Medulla oblongata (tissue), 1 donor: ENCODE measurements around the gene KAZN.
"Not testable (repeated sequence)": the region's sequence is repeated elsewhere in the genome, so short reads cannot be mapped to it uniquely, and the experiment has no call there.

ENCODE experiments used
- DNase-seq: peaks from one replicate; pipeline ENCODE4 v3.0.0-alpha.2; 2015; ENCODE audit errors: extremely low spot score

KAZN gene

DNA sequence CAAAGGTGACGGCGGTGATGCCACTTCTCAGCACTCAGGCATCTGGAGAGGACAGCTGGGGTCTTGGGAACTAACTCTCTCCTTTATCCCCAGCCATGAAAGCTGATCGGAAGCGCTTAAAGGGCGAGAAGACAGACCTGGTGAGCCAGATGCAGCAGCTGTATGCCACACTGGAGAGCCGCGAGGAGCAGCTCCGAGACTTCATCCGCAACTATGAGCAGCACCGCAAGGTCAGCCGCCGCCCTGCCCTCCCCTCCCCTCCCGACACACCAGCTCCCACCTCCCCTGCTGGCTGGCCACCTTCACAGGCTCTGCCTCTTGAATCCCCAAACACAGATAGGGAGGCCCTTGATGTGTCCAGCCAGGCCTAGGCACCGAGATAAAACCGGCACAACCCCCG is 436.2 kb downstream of the KAZN start:
- DNase-seq: no peak

DNA sequence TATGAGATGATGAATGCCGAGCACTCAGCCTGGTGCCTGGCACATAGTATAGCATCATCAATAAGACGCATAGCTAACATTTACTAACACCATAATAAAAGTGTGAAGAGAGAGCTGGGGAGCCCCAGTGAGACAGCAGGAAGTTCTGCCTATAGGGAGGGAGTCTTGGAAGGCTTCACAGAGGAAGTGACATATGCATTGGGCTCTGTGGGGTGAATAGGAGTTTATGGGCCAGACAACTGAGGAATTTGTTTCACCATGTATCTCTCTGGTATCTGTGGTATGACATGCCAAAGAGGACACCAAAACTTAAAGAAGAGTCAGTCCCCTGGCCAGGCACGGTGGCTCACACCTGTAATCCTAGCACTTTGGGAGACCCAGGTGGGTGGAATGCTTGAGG is 436.8 kb downstream of the KAZN start:
- no peak for DNase-seq

DNA sequence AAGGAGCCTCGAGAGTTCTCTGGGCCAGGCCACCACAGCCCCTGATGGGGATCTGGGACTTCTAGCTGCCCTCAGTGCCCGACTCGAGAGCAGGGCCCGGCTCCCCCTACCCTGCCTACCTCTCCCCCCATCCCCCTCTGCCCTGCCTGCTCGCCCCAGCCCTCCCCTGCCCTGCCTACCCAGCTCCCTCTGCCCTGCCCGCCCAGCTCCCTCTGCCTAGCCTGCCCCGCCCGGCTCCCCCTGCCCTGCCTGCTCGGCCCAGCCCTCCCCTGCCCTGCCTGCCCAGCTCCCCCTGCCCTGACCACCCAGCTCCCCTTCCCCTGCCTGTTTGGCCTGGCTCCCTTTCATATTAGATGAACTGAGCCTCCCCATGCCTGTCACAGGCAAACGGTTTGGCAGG is 437.6 kb downstream of the KAZN start:
- no peak for DNase-seq

DNA sequence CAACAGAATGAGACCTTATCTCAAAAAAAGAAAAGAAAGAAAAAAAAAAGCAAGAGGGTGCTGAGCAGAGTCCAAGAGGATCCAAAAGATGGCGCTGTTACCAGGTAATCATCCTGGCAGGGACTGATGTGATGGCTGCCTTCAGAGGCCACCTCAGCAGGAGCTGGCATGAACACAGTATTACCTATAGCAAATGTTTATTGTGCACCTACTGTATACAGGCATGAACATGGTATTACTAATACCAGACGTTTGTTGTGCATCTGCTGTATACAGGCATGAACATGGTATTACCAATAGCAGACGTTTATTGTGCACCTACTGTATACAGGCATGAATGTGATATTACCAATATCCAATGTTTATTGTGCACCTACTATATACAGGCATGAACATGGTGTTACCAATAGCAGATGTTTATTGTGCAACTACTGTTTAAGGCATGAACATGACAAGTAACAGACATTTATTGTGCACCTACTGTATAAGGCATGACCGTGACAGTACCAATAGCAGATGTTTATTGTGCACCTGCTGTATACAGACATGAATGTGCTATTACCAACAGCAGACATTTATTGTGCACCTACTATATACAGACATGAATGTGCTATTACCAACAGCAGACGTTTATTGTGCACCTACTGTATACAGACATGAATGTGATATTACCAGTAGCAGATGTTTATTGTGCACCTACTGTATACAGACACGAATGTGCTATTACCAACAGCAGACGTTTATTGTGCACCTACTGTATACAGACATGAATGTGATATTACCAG is 439.9 kb downstream of the KAZN start:
- no peak for DNase-seq

DNA sequence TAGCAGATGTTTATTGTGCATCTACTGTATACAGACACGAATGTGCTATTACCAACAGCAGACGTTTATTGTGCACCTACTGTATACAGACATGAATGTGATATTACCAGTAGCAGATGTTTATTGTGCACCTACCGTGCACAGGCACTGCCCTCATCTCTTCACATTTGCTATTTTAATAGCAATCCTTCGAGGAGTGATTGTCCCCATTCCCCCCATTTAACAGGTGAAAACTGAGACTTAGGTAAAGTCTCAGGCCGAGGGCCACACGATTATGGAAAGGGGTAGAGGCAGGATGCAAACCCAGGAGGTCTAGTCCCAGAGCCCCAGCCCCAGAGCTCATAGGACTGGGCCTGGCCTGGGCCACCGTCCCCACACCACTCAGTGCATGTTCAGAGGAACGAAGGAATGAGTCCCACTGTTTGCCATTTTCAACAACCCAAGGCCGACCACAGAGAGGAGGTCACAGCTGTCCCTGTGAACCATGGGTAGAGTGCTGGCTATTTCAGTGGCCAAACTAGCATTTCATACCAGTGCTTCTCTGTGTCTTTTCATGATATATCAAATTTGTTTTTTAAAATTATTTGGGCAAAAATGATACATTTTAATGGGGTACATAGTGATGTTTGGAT is 440.6 kb downstream of the KAZN start:
- DNase-seq: no peak

DNA sequence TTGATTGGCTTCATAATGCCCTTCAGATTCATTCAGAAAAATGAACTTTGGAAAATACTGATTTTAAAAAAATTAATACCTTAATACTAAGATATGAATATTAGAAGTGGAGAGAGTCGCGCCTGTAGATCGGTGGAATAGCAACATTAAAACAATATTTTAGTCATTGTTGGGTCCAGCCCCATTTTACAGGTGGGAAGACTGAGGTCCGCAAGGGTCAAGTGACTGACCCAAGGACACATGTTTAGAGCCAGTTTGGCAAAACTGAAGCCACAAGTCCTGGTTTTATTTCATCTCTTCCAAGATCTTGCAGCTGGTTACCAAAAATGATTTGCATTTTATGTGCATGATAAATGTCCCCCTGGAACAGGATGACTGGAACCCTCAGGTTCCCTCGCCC is 441.4 kb downstream of the KAZN start:
- no peak for DNase-seq

DNA sequence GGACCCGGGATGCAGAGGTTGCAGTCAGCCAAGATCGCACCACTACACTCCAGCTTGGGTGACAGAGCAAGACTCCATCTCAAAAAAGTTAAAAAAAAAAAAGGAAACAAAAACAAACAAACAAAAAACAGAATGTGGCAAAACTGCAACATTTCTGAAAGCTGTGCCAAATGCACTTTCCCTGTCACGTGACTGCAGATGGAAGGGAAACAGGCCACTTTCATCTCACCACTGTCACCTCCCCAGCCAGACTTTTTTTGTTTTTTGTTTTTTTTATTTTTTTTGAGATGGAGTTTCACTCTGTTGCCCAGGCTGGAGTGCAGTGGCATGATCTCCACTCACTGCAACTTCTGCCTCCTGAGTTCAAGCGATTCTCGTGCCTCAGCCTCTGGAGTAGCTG is 442.2 kb downstream of the KAZN start:
- DNase-seq: not testable (repeated sequence)

DNA sequence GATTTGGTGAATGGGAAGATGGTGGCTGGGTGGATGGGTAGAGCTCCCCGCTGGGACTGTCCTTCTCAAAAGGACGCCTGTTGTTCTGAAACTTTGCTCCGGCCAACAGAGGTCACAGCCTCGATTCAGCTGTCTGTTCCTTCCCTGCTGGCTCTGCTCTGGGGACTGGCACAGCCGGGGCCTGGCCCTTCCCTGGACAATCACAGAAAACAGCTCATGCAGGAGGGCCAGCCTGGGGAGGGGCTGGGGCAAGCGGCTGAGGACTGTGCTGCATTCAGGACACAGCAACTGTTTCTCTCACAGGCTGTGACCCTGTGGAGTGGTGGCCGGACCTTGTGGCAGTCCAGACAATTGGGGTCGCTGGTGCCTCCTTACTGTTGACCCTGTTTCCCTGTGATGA is 444.4 kb downstream of the KAZN start:
- DNase-seq: peak; percentile 94

DNA sequence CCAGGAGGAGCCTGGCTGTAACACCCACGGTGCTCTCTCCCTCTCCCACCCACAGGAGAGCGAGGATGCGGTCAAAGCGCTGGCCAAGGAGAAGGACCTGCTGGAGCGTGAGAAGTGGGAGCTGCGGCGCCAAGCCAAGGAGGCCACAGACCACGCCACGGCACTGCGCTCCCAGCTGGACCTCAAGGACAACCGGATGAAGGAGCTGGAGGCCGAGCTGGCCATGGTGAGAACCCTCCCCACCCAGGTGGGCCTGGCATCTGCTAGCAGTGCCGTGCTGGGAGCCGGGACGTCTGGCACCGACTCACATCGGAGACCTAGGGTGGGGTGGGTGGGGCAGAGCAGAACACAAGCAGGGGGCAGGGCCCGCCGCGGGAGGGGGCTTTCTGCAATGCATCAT is 445.4 kb downstream of the KAZN start:
- no peak for DNase-seq

DNA sequence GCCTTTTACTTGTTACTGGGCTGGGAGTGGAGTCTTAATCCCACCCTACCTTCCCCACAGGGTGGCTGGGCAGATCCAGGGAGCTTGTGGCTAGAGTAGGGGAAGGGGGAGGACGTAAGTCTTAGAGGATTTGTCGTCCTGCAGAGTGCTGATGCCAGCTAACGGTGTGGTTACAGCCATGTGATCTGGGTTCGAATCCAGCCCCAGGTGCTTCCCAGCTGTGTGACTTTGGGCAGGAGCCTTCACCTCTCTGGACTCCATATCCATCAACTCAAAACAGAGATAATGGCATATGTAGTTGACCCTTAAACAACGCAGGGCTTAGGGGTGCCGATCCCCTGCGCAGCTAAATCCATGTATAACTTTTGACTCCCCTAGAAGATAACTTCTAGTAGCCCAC is 446.6 kb downstream of the KAZN start:
- DNase-seq: no peak

DNA sequence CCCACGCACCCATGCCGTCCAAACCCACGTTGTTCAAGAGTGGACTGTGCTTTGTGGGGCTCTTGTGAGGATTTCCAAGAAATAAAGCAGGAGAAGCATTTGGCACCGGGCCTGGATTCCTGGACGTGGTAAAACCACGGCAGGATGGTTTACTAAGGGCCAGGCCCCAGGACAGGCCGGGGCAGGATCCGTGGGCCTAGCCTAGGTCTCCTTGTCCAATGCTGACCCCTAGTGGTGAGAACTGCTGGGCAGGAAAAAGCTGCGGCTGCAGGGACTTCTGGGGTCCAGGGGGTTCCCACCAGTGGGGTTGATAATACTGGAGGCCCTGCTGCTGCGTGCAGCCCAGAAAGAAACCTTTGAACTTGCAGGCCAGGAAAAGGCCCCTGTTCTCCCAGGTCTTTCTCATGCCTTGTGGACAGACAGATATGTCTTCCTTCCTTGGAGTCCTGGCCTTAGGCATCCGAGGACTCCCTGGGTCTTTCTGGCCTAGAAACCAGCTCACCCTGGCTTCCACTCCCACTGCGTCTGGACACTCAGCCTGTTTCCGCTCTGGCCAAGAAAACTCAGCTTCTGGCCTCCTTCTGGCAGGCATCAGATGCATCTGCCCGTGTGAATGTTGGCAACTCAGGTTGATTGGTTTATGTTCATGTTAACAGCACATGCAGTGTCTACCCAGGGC is 448.1 kb downstream of the KAZN start:
- peak; percentile 89 for DNase-seq

DNA sequence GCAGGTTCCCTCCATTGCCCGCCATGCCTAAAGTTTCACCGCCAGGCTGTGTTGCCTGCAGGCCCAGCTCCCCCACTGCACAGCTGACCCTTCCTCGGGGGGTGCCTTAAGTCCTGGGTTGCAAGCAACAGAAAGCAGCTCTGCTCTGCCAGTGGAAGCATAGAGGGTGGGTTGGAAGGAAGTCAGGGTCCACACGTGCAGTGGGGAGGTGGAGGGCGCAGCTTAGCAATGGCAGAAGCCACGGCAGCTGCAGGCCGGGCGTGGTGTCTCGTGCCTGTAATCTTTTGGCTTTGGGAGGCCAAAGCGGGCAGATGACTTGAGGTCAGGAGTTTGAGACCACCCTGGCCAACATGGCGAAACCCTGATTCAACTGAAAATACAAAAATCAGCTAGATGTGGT is 448.8 kb downstream of the KAZN start:
- no peak for DNase-seq

DNA sequence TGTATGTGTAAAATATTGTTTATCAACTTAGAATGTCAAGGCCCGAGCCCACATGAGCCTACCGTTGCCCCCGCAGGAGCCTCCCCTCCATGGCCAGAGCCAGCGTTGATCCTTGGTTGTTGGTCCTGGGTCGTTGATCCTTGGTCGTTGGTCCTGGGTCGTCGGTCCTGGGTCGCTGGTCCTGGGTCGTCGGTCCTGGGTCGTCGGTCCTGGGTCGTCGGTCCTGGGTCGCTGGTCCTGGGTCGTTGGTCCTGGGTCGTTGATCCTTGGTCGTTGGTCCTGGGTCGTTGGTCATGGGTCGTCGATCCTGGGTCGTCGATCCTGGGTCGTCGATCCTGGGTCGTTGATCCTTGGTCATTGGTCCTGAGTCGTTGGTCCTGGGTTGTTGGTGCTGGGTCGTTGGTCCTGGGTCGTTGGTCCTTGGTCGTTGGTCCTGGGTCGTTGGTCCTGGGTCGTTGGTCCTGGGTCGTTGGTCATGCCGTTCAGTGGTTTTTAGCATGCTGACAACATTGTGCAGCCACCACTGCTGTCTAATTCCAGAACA is 450.0 kb downstream of the KAZN start:
- DNase-seq: no peak

DNA sequence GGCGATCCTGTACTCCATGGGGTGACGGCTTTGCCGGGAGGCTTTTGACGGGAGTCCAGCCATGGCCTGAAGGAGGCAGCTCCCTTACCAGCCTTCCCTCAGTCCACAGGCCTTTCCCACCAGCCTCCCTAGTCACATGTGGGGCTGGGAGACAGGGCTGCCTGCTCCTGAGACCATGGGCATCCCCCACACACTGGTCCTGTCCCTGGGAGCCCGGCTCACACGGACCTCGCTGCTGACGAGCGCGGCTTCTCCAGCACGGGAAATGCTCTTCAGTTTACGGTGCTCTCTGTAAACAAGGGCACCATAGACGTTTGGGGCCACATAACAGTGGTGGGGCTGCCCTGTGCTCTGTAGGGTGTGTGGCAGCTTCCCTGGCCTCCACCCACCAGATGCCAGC is 450.6 kb downstream of the KAZN start:
- DNase-seq: no peak

DNA sequence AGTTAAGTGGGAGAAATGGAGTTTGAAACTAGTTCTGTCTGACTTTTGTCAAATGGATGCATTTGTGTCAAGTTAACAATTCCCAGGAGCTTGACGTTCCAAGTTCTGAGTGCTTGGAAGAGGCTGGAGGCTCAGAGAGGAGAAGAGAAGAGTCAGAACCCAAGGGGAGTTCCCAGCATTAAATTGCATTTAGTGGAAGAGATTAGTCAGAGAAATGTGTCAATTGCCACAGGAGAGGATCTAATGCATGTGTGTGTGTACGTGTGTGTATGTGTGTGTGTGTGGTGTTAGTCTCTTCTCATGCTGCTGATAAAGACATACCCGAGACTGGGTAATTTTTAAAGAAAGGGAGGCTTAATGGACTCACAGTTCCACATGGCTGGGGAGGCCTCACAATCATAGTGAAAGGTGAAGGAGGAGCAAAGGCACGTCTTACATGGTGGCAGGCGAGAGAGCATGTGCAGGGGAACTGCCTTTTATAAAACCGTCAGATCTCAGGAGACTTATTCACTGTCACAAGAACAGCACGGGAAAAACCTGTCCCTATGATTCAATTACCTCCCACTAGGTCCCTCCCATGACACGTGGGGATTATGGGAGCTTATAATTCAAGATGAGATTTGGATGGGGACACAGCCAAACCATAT is 453.5 kb downstream of the KAZN start:
- DNase-seq: no peak

DNA sequence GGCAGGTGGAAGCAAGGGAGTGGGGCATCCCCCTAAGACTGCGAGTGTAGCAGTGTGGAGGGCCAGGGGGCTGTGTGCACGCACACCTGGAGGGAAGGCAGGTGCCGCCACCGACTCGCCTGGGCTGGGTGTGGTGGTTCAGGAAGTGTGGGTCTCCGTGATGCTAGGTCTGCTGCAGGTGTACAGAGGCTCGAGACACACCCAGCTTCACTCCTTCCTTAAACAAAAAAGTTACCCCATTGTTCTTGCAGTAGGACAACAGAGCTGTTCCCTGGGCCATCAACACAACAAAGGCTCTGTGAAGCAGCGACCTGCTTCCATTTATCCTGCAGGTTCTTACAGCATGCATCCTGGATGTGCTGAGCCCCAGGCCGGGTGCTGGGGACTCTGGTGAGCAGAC is 454.7 kb downstream of the KAZN start:
- no peak for DNase-seq

DNA sequence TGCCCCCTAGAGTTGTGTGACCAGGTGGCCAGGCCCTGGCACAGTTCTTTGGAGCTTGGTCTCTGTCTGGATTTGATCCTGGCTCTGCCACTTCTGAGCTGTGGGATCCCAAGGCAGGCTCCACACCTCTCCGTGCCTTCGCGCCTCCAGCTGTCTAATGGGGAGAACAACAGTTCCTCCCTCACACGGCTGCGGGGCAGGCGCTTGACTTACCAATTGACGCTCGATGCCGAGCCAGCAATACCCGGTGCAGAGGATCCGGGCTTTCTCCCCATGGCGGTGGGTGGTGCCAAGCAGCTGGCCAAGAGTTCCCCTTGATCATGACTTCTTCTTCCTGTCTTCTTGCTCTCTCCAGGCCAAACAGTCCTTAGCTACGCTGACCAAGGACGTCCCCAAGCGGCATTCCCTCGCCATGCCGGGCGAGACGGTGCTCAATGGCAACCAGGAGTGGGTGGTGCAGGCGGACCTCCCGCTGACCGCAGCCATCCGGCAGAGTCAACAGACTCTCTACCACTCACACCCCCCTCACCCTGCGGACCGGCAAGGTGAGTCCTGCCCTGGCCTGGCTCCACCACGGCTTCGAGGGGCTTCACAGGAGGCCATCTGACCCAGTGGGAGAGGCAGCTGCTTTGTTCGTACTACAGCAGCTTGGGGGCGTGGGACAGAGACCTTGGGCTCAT is 457.4 kb downstream of the KAZN start:
- DNase-seq: no peak

DNA sequence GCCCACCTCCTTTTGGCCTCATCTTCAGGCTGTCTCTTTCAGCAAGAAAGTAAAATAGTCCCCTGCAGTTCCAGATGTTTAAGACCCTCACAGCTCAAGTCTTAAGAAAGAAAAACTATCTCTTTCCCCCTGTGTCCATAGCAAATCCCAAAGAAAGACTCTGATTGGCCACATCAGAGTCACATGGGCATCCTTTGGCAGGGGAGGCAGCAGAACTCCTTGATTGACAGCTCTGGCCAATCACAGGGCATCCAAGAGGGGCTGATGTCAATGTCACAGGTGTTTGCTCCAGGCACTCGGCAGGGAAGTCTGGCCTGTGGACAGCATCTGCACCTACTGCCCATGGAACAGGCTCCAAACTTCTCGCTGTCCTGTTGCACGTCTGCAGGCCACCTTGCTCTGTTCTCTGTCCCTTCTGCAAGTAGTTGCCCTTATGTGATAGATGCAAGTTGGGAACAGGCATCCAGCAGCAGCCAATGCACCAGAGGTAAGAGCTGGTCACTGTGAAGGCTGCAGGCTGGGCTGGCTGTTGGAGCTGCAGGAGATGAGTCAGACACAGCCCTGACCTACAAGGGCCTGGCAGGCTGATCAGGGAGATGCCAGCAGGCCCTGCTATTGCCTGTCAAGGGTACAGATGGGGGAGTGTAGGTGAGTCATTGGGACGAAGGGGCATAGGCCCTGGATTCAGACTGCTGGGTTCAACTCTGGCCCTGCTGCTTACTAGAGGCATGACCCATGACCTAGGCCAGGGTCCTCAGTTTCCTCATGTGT is 458.2 kb downstream of the KAZN start:
- no peak for DNase-seq

DNA sequence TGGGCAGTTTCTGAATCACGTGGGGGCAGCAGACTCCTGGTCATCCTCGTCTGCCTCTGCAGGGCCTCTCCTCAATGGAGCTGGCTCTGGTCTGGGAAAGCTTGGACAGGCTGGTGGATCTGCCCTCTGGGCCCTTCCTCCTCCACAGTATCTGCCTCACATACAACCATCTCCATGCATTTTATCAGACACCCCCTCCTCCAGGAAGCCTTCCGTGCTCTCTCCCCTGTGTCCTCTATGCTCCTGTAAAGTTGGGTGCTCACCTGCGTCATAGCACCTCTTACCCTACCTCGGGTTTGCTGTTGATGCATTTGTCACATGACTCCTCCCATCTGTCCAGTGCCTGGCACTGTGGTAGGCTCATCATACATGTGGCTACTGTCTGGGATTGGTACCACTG is 459.3 kb downstream of the KAZN start:
- DNase-seq: no peak

DNA sequence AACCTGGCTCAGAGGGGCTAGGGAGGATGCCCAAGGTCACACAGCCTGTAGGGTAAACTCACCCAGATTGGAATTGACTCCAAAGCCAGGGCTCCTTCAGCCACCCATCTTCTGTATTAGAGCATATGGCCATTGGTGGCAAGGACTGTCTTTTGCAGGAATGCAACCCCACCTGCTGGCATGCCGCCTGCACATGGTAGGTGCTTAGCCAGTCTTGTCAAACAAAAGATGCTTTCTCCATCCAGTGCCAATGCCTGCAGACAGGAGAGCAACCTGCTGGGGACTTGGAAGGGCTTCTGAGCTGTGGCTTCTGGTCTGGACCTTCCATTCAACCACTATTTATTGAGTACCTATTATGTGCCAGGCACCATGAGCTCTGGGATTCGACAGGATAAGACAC is 459.8 kb downstream of the KAZN start:
- no peak for DNase-seq

DNA sequence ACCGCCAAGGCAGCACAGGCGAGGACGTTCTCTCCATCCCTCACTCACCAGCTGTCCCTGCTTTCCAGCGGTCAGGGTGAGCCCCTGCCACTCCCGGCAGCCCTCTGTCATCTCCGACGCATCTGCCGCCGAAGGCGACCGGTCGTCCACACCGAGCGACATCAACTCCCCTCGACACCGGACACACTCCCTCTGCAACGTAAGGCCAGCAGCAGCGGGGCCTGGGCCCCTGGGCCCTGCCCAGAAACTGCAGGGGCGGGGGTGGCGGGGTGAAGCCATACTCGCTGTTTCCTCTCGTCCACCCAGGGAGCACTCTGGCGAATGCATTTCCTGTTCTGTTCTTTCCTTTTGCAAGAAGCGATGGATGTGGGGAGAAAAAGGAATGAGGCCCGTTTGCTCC is 461.6 kb downstream of the KAZN start:
- no peak for DNase-seq
